Heart right ventricle (tissue), 16 donors: Measurements from ENCODE around the gene JAKMIP3. TPM values are rescaled to one million over a fixed set of nuclear protein-coding genes. Genes with fewer than 3 reads are reported as not detected.

Experiments
- ATAC-seq, 8 donors: fragments of 200-7000 bp; cut with Tn5 transposase; one replicate each; pipeline ENCODE4 v1.9.1; 2020; ENCODE audit warnings: mild to moderate bottlenecking in 8 of 8, moderate library complexity in 8 of 8, moderate number of reproducible peaks in 1 of 8
- DNase-seq, 2 donors: peaks; one replicate each; pipeline ENCODE4 v3.0.0-alpha.2; 2020
- H3K27ac ChIP-seq, 10 donors: fragments of 200-600 bp; sonication (generic) in 2 of 10; one replicate each; pipeline versions ENCODE4 v1.5.0 to v1.8.0; 2020 to 2022; ENCODE audit warnings: mild to moderate bottlenecking in 3 of 10
- H3K27me3 ChIP-seq, 7 donors: fragments of 200-600 bp; one replicate each; pipeline ENCODE4 v1.8.0; 2021 to 2022; ENCODE audit warnings: mild to moderate bottlenecking in 2 of 7
- H3K36me3 ChIP-seq, 9 donors: fragments of 200-600 bp; sonication (generic) in 1 of 9; one replicate each; pipeline versions ENCODE4 v1.5.0 to v1.8.0; 2020 to 2022; ENCODE audit warnings: mild to moderate bottlenecking in 2 of 9
- H3K4me1 ChIP-seq, 9 donors: fragments of 200-600 bp; sonication (generic) in 1 of 9; one replicate each; pipeline versions ENCODE4 v1.5.0 to v1.8.0; 2020 to 2022; ENCODE audit warnings: mild to moderate bottlenecking in 4 of 9
- H3K4me3 ChIP-seq, 10 donors: fragments of 200-600 bp; sonication (generic) in 2 of 10; one replicate each; pipeline versions ENCODE4 v1.5.0 to v1.8.0; 2020 to 2022; ENCODE audit warnings: mild to moderate bottlenecking in 7 of 10, moderate library complexity in 2 of 10
- H3K9me3 ChIP-seq, 11 donors: fragments of 200-600 bp in 10 of 11; sonication (generic) in 2 of 11; one replicate each; pipeline versions ENCODE4 v1.5.0 to v1.8.0; 2013 to 2022; ENCODE audit warnings: mild to moderate bottlenecking in 2 of 11, control low read depth in 1 of 11, moderate library complexity in 1 of 11
- WGBS, 2 donors: extraction: QIAGEN DNeasy Blood & Tissue Kit; methylation state at CpG; one replicate each; pipeline ENCODE4 v1.1.7; 2013; ENCODE audit warnings: inconsistent platforms in 1 of 2; 5-methylcytosine and 5-hydroxymethylcytosine counted together
- intact Hi-C, 10 donors: fragments of 100-400 bp; cut with DNase I; formaldehyde crosslinking; loops; one replicate each; pipeline versions ENCODE4 v1.11.1 to v1.14.2; 2022
- polyA plus RNA-seq, 2 donors: library from polyadenylated mRNA; stranded (reverse); fragments of 200-250 nt; gene quantifications; one replicate each; pipeline ENCODE4 v1.2.3, GENCODE V29; 2013
- total RNA-seq, 10 donors: library from RNA; stranded (reverse); fragmentation: NEBNext Ultra II Directional in 3 of 10; extraction: Animal tissue kit (Norgen Biotek cat#: 25700) in 3 of 10; gene quantifications; one replicate each; pipeline versions ENCODE4 v1.2.1 to v1.2.4, GENCODE V29; 2021 to 2023
- TF ChIP-seq, protein P1 (sequence below), 9 donors: fragments of 200-600 bp; sonication (generic) in 2 of 9; IDR thresholded peaks; one replicate each; pipeline versions ENCODE4 v1.5.0 to v1.8.0; 2021 to 2022; ENCODE audit warnings: antibody characterized with exemption in 9 of 9, mild to moderate bottlenecking in 5 of 9, moderate library complexity in 1 of 9
- donor health status: Arrhythmogenic right ventricular cardiomyopathy.
- donor health status: ischemic (EF 13 %, LVEDD 7.1; RV severe dilation, severe dysfunction).
- donor health status: healthy with polysubstance abuse.
- donor health status: DM: no; HTN: yes; CAD: no.
- donor health status: DM: no; HTN: no; CAD: no.
- donor health status: ischemic (EF 25% LVEDD 6.9; RV normal size, moderate dysfunction).
- donor health status: ischemic (EF 25% LVEDD 5.7; RV mildly dilated, moderate dysfunction).
- donor health status: healthy.
- donor health status: DM: yes; HTN: yes; CAD: no.
- donor health status: Ischemic cardiomyopathy.
- donor health status: ischemic (EF 35%, LVEDD 5.7; RV mildly dilated, moderate dysfunction).
- donor health status: nonischemic (EF 11% LVEDD 7.7; RV severe dilation, severe dysfunction).
- donor health status: DM: yes; HTN: yes; CAD: no.
- donor health status: PGD.
- donor health status: ischemic (EF 29% LVEDD 5.4; RV normal size, mild dysfunction).
- donor health status: nonischemic (EF 23%, LVEDD 6.1; RV moderate dilation, normal function).

Gene JAKMIP3
- total and polyA plus RNA-seq, 12 donors, result 0.04 to 2.7 (median 1.8) TPM

DNA sequence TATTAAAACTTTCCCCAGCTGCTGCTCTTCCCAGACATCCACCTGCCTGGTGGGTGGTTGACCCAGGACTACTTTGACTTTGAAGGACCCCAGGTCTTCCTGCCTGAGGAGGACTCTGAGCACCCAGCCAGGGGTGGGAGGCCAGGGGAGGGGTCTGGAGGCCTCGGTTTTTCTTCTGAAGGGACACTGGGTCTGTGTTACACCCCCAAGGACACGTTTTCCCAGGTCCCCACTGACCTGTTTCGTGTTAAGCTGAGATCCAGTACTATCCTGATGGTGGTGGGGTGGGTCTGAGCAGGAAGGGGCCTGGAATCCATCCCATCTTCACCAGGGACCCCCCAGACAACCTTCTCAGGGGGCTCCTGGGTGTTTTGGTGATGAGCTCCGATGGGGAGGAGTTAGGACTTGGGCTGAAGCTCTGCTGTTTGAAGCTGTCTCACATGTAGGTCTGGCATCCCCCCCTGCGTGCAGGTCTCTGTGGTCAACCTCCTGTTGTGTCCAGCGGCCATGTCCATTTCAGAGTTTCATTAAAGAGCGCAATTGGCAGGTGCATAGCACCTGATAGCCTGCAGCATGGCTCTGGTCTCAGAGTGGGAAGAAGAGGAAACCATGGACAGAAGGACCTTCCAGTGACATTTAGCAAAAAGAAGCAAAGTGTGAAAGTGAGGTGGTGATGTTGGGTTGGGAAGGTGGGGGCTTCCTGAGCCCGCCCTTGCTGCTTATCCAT is 3.5 kb downstream of the JAKMIP3 start:
- H3K4me3 ChIP-seq, result no peak overlapping the region
- H3K27me3 ChIP-seq, result no peaks in the 10 kb centered on the region
- H3K9me3 ChIP-seq, result peaks cover 0 to 14% (median 6%) of the 10 kb centered on the region in 11 donors
- 79 to 81% methylated on average over 8 of the region's 8 CpGs for WGBS, 2 donors
- ATAC-seq (no peak), DNase-seq (no peak)
- peaks cover 0 to 24% (median 12%) of the 10 kb centered on the region in 9 donors for H3K4me1 ChIP-seq
- intact Hi-C loops, result no loop called here
- no peaks in the 10 kb centered on the region for H3K36me3 ChIP-seq
- no peak overlapping the region for H3K27ac ChIP-seq
- TF ChIP-seq, protein P1, sequence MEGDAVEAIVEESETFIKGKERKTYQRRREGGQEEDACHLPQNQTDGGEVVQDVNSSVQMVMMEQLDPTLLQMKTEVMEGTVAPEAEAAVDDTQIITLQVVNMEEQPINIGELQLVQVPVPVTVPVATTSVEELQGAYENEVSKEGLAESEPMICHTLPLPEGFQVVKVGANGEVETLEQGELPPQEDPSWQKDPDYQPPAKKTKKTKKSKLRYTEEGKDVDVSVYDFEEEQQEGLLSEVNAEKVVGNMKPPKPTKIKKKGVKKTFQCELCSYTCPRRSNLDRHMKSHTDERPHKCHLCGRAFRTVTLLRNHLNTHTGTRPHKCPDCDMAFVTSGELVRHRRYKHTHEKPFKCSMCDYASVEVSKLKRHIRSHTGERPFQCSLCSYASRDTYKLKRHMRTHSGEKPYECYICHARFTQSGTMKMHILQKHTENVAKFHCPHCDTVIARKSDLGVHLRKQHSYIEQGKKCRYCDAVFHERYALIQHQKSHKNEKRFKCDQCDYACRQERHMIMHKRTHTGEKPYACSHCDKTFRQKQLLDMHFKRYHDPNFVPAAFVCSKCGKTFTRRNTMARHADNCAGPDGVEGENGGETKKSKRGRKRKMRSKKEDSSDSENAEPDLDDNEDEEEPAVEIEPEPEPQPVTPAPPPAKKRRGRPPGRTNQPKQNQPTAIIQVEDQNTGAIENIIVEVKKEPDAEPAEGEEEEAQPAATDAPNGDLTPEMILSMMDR (IDR thresholded peaks at IDR 0.05), result no peak

DNA sequence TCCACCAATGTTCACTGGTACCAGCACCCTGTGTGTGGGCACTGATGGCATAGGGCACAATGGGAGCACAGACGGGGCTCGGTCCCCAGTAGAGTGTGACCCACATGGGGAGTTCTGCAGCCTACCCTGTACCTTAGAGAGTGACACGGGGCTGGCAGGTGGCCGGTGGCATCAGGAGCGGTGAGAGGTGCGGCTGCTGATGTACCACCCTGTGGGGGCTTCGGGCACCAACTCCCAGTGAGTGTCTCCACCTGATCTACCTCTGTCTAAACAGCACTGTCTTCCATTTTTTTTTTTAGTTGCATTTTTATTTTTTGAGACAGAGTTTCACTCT is 4.1 kb downstream of the JAKMIP3 start:
- H3K27ac ChIP-seq, result no peak overlapping the region
- no peaks in the 10 kb centered on the region for H3K36me3 ChIP-seq
- TF ChIP-seq, protein P1 (IDR thresholded peaks at IDR 0.05), result no peak
- WGBS, 2 donors, result 80 to 85% methylated on average over 7 of the region's 7 CpGs
- no peaks in the 10 kb centered on the region for H3K27me3 ChIP-seq
- H3K9me3 ChIP-seq, result peaks cover 0 to 18% (median 7%) of the 10 kb centered on the region in 11 donors
- no peak overlapping the region for H3K4me3 ChIP-seq
- ATAC-seq (no peak), DNase-seq (no peak)
- H3K4me1 ChIP-seq, result peaks cover 0 to 22% (median 8%) of the 10 kb centered on the region in 9 donors
- intact Hi-C loops, result no loop called here

DNA sequence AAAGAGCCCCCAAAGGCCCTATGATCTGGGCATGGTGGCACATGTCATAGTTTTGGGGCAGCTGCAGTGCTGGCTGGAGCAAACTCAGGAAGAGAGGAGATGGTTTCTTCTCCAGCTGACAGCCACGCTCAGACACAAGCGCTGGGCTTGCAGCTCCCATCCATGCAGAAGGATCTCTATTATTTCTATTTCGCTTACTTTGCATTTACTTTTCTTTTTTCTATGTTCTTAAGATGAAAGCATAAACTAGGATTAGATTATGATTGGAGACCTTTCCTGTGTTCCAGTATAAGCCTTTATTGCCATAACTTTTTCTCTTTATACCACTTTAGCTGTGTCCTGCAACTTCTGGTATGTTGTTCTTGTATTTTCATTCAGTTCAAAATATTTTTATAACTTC is 5.0 kb downstream of the JAKMIP3 start:
- TF ChIP-seq, protein P1 (IDR thresholded peaks at IDR 0.05), result no peak
- intact Hi-C loops, result no loop called here

DNA sequence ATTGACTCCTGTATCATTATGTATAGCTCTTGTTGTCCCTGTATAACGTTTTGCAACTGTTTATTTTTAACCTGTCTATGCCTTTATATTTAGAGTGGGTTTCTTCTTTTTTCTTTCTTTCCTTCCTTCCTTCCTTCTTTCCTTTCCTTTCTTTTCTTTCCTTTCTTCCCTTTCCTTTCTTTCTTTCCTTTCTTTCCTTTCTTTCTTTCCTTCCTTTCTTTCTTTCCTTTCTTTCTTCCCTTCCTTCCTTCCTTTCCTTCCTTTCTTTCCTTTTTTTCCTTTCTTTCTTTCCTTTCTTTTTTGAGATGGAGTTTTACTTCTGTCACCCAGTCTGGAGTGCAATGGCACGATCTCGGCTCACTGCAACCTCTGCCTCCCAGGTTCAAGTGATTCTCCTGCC is 5.9 kb downstream of the JAKMIP3 start:
- Histone ChIP-seq H3K36me3 (no peaks in the 10 kb centered on the region), H3K27ac (no peak overlapping the region), H3K4me3 (no peak overlapping the region), H3K9me3 (peaks cover 0 to 23% (median 11%) of the 10 kb centered on the region in 11 donors), H3K4me1 (peaks cover 0 to 5% (median under 1%) of the 10 kb centered on the region in 9 donors), H3K27me3 (no peaks in the 10 kb centered on the region)
- intact Hi-C loops, result no loop called here
- WGBS, 2 donors, result 77% methylated on average over 3 of the region's 3 CpGs
- DNase-seq, result no peak
- ATAC-seq, result no peak
- TF ChIP-seq, protein P1 (IDR thresholded peaks at IDR 0.05), result no peak

More for the DNA sequence above, 5.0 kb downstream of the JAKMIP3 start:
- no peak for DNase-seq
- Histone ChIP-seq H3K27me3 (no peaks in the 10 kb centered on the region), H3K4me1 (peaks cover 0 to 13% (median 7%) of the 10 kb centered on the region in 9 donors), H3K4me3 (no peak overlapping the region), H3K27ac (no peak overlapping the region), H3K36me3 (no peaks in the 10 kb centered on the region), H3K9me3 (peaks cover 0 to 23% (median 11%) of the 10 kb centered on the region in 11 donors)
- ATAC-seq, result no peak
- 77 to 83% methylated on average over 3 of the region's 3 CpGs for WGBS, 2 donors
